Measurements from ENCODE around the gene SIRT4. TPM values are rescaled to one million over a fixed set of nuclear protein-coding genes. Genes with fewer than 3 reads are reported as not detected.
"Not testable (repeated sequence)": the region's sequence is repeated elsewhere in the genome, so short reads cannot be mapped to it uniquely, and the experiment has no call there.

SIRT4 gene
- 4.6 TPM for polyA plus RNA-seq (2013, experiment 1 of 2)
- 2.9 TPM for polyA plus RNA-seq (2013, experiment 2 of 2)

- Histone ChIP-seq H3K4me3 (ENCODE audit: extremely low read depth, insufficient read depth, low read length, poor library complexity, severe bottlenecking) (peak within 1 kb of the TSS; percentile 66), H3K36me3 (ENCODE audit: control insufficient read depth, insufficient read depth, low read length) (no peaks in the 10 kb centered on the region), H3K4me1 (ENCODE audit: control insufficient read depth, insufficient read depth, low read length, poor library complexity, severe bottlenecking) (no peaks in the 10 kb centered on the region), H3K27ac (ENCODE audit: low read depth, low read length, severe bottlenecking) (peak within 1 kb of the TSS; percentile 57), H3K9me3 (ENCODE audit: control insufficient read depth, low read length) (no peaks in the 10 kb centered on the region)
- 0 to 11% methylated on average over 13 to 21 of the region's 31 CpGs for WGBS, 2 experiments (ENCODE audit: insufficient coverage in 2 of 2)
These were observed at the start of gene SIRT4 for GRCh38 chr12:120301962-120302815. TSS of gene SIRT4 (plus strand) at chr12:120302321. CDS start at chr12:120303562, 1,241 bp downstream.

- not testable (repeated sequence) for H3K27ac ChIP-seq (ENCODE audit: low read depth, low read length, severe bottlenecking); H3K9me3 ChIP-seq (ENCODE audit: control insufficient read depth, low read length); H3K4me3 ChIP-seq (ENCODE audit: extremely low read depth, insufficient read depth, low read length, poor library complexity, severe bottlenecking)
- H3K4me1 ChIP-seq (ENCODE audit: control insufficient read depth, insufficient read depth, low read length, poor library complexity, severe bottlenecking): peaks cover 43% of the 10 kb centered on the region
- 95 to 97% methylated on average over 5 of the region's 6 CpGs for WGBS, 2 experiments (ENCODE audit: insufficient coverage in 2 of 2)
- H3K36me3 ChIP-seq (ENCODE audit: control insufficient read depth, insufficient read depth, low read length): peaks cover 60% of the 10 kb centered on the region
These were observed 48.8 kb upstream of the SIRT4 start for GRCh38 chr12:120253313-120253712.

GRCh38 chr12:120254809-120255208, 47.3 kb upstream of the SIRT4 start:
- Histone ChIP-seq H3K4me3 (ENCODE audit: extremely low read depth, insufficient read depth, low read length, poor library complexity, severe bottlenecking) (no peak overlapping the region), H3K36me3 (ENCODE audit: control insufficient read depth, insufficient read depth, low read length) (peaks cover 68% of the 10 kb centered on the region), H3K9me3 (ENCODE audit: control insufficient read depth, low read length) (no peaks in the 10 kb centered on the region), H3K27ac (ENCODE audit: low read depth, low read length, severe bottlenecking) (no peak overlapping the region), H3K4me1 (ENCODE audit: control insufficient read depth, insufficient read depth, low read length, poor library complexity, severe bottlenecking) (peaks cover 29% of the 10 kb centered on the region)
- 89 to 98% methylated on average over 5 of the region's 7 CpGs for WGBS, 2 experiments (ENCODE audit: insufficient coverage in 2 of 2)

- H3K4me3 ChIP-seq (ENCODE audit: extremely low read depth, insufficient read depth, low read length, poor library complexity, severe bottlenecking): no peak overlapping the region
- H3K27ac ChIP-seq (ENCODE audit: low read depth, low read length, severe bottlenecking): peak overlapping the region; percentile 32
- H3K36me3 ChIP-seq (ENCODE audit: control insufficient read depth, insufficient read depth, low read length): peaks cover 67% of the 10 kb centered on the region
- WGBS, 2 experiments (ENCODE audit: insufficient coverage in 2 of 2): 74 to 85% methylated on average over 9 of the region's 9 CpGs
- H3K9me3 ChIP-seq (ENCODE audit: control insufficient read depth, low read length): no peaks in the 10 kb centered on the region
- peaks cover 20% of the 10 kb centered on the region for H3K4me1 ChIP-seq (ENCODE audit: control insufficient read depth, insufficient read depth, low read length, poor library complexity, severe bottlenecking)
These were observed 44.9 kb upstream of the SIRT4 start for GRCh38 chr12:120257041-120257821.

- H3K27ac ChIP-seq (ENCODE audit: low read depth, low read length, severe bottlenecking): no peak overlapping the region
- H3K4me3 ChIP-seq (ENCODE audit: extremely low read depth, insufficient read depth, low read length, poor library complexity, severe bottlenecking): no peak overlapping the region
- WGBS, 2 experiments (ENCODE audit: insufficient coverage in 2 of 2): 96 to 97% methylated on average over 3 to 5 of the region's 5 CpGs
- no peaks in the 10 kb centered on the region for H3K9me3 ChIP-seq (ENCODE audit: control insufficient read depth, low read length)
- peaks cover 25% of the 10 kb centered on the region for H3K4me1 ChIP-seq (ENCODE audit: control insufficient read depth, insufficient read depth, low read length, poor library complexity, severe bottlenecking)
- peaks cover 66% of the 10 kb centered on the region for H3K36me3 ChIP-seq (ENCODE audit: control insufficient read depth, insufficient read depth, low read length)
These were observed 43.7 kb upstream of the SIRT4 start for GRCh38 chr12:120258323-120258896.

- peaks cover 31% of the 10 kb centered on the region for H3K4me1 ChIP-seq (ENCODE audit: control insufficient read depth, insufficient read depth, low read length, poor library complexity, severe bottlenecking)
- H3K36me3 ChIP-seq (ENCODE audit: control insufficient read depth, insufficient read depth, low read length): peaks cover 59% of the 10 kb centered on the region
- no peak overlapping the region for H3K4me3 ChIP-seq (ENCODE audit: extremely low read depth, insufficient read depth, low read length, poor library complexity, severe bottlenecking)
- 92 to 100% methylated on average over 6 to 7 of the region's 8 CpGs for WGBS, 2 experiments (ENCODE audit: insufficient coverage in 2 of 2)
- no peak overlapping the region for H3K27ac ChIP-seq (ENCODE audit: low read depth, low read length, severe bottlenecking)
- no peaks in the 10 kb centered on the region for H3K9me3 ChIP-seq (ENCODE audit: control insufficient read depth, low read length)
These were observed 42.5 kb upstream of the SIRT4 start for GRCh38 chr12:120259418-120260202.

GRCh38 chr12:120260607-120261006, 41.5 kb upstream of the SIRT4 start:
- H3K9me3 ChIP-seq (ENCODE audit: control insufficient read depth, low read length): no peaks in the 10 kb centered on the region
- peaks cover 51% of the 10 kb centered on the region for H3K36me3 ChIP-seq (ENCODE audit: control insufficient read depth, insufficient read depth, low read length)
- H3K27ac ChIP-seq (ENCODE audit: low read depth, low read length, severe bottlenecking): no peak overlapping the region
- H3K4me3 ChIP-seq (ENCODE audit: extremely low read depth, insufficient read depth, low read length, poor library complexity, severe bottlenecking): no peak overlapping the region
- 96 to 98% methylated on average over 4 to 5 of the region's 5 CpGs for WGBS, 2 experiments (ENCODE audit: insufficient coverage in 2 of 2)
- H3K4me1 ChIP-seq (ENCODE audit: control insufficient read depth, insufficient read depth, low read length, poor library complexity, severe bottlenecking): peaks cover 31% of the 10 kb centered on the region

GRCh38 chr12:120261951-120262851, 39.9 kb upstream of the SIRT4 start:
- peaks cover 38% of the 10 kb centered on the region for H3K4me1 ChIP-seq (ENCODE audit: control insufficient read depth, insufficient read depth, low read length, poor library complexity, severe bottlenecking)
- peak overlapping the region; percentile 87 for H3K4me3 ChIP-seq (ENCODE audit: extremely low read depth, insufficient read depth, low read length, poor library complexity, severe bottlenecking)
- no peaks in the 10 kb centered on the region for H3K9me3 ChIP-seq (ENCODE audit: control insufficient read depth, low read length)
- no peak overlapping the region for H3K27ac ChIP-seq (ENCODE audit: low read depth, low read length, severe bottlenecking)
- WGBS, 2 experiments (ENCODE audit: insufficient coverage in 2 of 2): 91 to 96% methylated on average over 6 to 10 of the region's 10 CpGs
- peaks cover 43% of the 10 kb centered on the region for H3K36me3 ChIP-seq (ENCODE audit: control insufficient read depth, insufficient read depth, low read length)

- Histone ChIP-seq H3K27ac (ENCODE audit: low read depth, low read length, severe bottlenecking) (no peak overlapping the region), H3K4me3 (ENCODE audit: extremely low read depth, insufficient read depth, low read length, poor library complexity, severe bottlenecking) (peak overlapping the region; percentile 87), H3K36me3 (ENCODE audit: control insufficient read depth, insufficient read depth, low read length) (peaks cover 42% of the 10 kb centered on the region), H3K9me3 (ENCODE audit: control insufficient read depth, low read length) (no peaks in the 10 kb centered on the region), H3K4me1 (ENCODE audit: control insufficient read depth, insufficient read depth, low read length, poor library complexity, severe bottlenecking) (peaks cover 34% of the 10 kb centered on the region)
- 79 to 87% methylated on average over 3 to 5 of the region's 15 CpGs for WGBS, 2 experiments (ENCODE audit: insufficient coverage in 2 of 2)
These were observed 39.0 kb upstream of the SIRT4 start for GRCh38 chr12:120262852-120263747.
